B cell (primary cell): ENCODE measurements around the gene IL10RA. TPM values are rescaled to one million over a fixed set of nuclear protein-coding genes. Genes with fewer than 3 reads are reported as not detected.
"Not testable (repeated sequence)": the region's sequence is repeated elsewhere in the genome, so short reads cannot be mapped to it uniquely, and the experiment has no call there.

Source experiments
- ATAC-seq: fragments of 200-7000 bp; cut with Tn5 transposase; one replicate; pipeline ENCODE4 v1.10.0; 2021; ENCODE audit warnings: low read depth, mild to moderate bottlenecking, moderate number of reproducible peaks, moderate library complexity
- CTCF ChIA-PET: fragments of 350-600 bp; sonication (Branson Sonifier 250); formaldehyde crosslinking; loops from one replicate; lab custom pipeline; 2021; ENCODE audit warnings: antibody characterized with exemption, inconsistent platforms; lab: Charles Lee
- POLR2A ChIA-PET: fragments of 350-600 bp; sonication (Branson Sonifier 250); formaldehyde crosslinking; loops from one replicate; lab custom pipeline; 2021; ENCODE audit warnings: antibody characterized with exemption; lab: Charles Lee
- DNase-seq: peaks from one replicate; pipeline ENCODE4 v3.0.0; 2013
- H2AFZ ChIP-seq: 2 replicates; pipeline ENCODE4 v1.6.1; 2012; ENCODE audit warnings: mild to moderate bottlenecking, low read depth, low read length; ENCODE audit not compliant: insufficient read depth, poor library complexity, severe bottlenecking
- H3K27ac ChIP-seq, 2 donors: 1 replicate in 1 of 2; 2 replicates in 1 of 2; pipeline ENCODE4 v1.5.1; 2012 to 2013; ENCODE audit warnings: low read length in 2 of 2, mild to moderate bottlenecking in 2 of 2, moderate library complexity in 1 of 2
- H3K27me3 ChIP-seq, 4 experiments: fragments of 200-600 bp in 1 of 4; sonication (generic) in 1 of 4; replicated peaks in 1 of 4; 1 replicate in 2 of 4; 2 replicates in 2 of 4; pipeline versions ENCODE4 v1.6.1 to v1.7.0; 2013 to 2016; ENCODE audit warnings: low read length in 3 of 4, mild to moderate bottlenecking in 2 of 4, mixed read lengths in 1 of 4, moderate library complexity in 1 of 4; ENCODE audit not compliant: insufficient read depth in 4 of 4, control insufficient read depth in 3 of 4; ENCODE audit errors: control extremely low read depth in 1 of 4
- H3K36me3 ChIP-seq, 2 experiments: replicated peaks in 1 of 2; 1 replicate in 1 of 2; 2 replicates in 1 of 2; pipeline versions ENCODE4 v1.6.1 to v1.7.1; 2013; ENCODE audit warnings: low read length in 1 of 2; ENCODE audit not compliant: insufficient read depth in 2 of 2, control insufficient read depth in 1 of 2; ENCODE audit errors: control extremely low read depth in 1 of 2, extremely low read depth in 1 of 2
- H3K4me1 ChIP-seq, 2 donors: fragments of 200-600 bp in 1 of 2; sonication (generic) in 1 of 2; 1 replicate in 1 of 2; 2 replicates in 1 of 2; pipeline versions ENCODE4 v1.5.1 to v1.6.1; 2013 to 2017; ENCODE audit warnings: low read length in 2 of 2; ENCODE audit not compliant: control insufficient read depth in 2 of 2, insufficient read depth in 2 of 2
- H3K4me2 ChIP-seq: replicated peaks from 2 replicates; pipeline ENCODE3; 2012; ENCODE audit warnings: mild to moderate bottlenecking, low read depth, low read length; ENCODE audit not compliant: poor library complexity, severe bottlenecking
- H3K4me3 ChIP-seq, 5 experiments: fragments of 200-600 bp in 1 of 5; sonication (generic) in 1 of 5; 1 replicate in 3 of 5; 2 replicates in 2 of 5; pipeline versions ENCODE4 v1.5.1 to v1.7.0; 2011 to 2016; ENCODE audit warnings: low read length in 4 of 5, mild to moderate bottlenecking in 4 of 5, low read depth in 2 of 5, control low read depth in 1 of 5, moderate library complexity in 1 of 5; ENCODE audit not compliant: insufficient read depth in 1 of 5; ENCODE audit errors: control extremely low read depth in 1 of 5, extremely low read depth in 1 of 5
- H3K79me2 ChIP-seq: fragments of 200-600 bp; sonication (generic); one replicate; pipeline ENCODE4 v1.6.0; 2016; ENCODE audit warnings: low read length; ENCODE audit not compliant: control insufficient read depth, insufficient read depth
- H3K9ac ChIP-seq: fragments of 200-600 bp; sonication (generic); 2 replicates; pipeline ENCODE4 v1.6.1; 2017; ENCODE audit warnings: mild to moderate bottlenecking, low read length, moderate library complexity
- H3K9me3 ChIP-seq, 3 donors: one replicate each; pipeline versions ENCODE4 v1.6.1 to v1.7.1; 2013; ENCODE audit warnings: low read length in 2 of 3; ENCODE audit not compliant: control insufficient read depth in 2 of 3, insufficient read depth in 1 of 3; ENCODE audit errors: control extremely low read depth in 1 of 3
- H4K20me1 ChIP-seq: 2 replicates; pipeline ENCODE4 v1.6.0; 2012; ENCODE audit warnings: mild to moderate bottlenecking, low read length; ENCODE audit not compliant: insufficient read depth, control insufficient read depth, poor library complexity, severe bottlenecking
- H3K27ac Mint-ChIP-seq: one replicate; pipeline ENCODE4 v1.8.0; 2021; ENCODE audit warnings: mixed read lengths
- H3K27me3 Mint-ChIP-seq: one replicate; pipeline ENCODE4 v1.8.0; 2021; ENCODE audit warnings: mixed read lengths
- H3K4me1 Mint-ChIP-seq: one replicate; pipeline ENCODE4 v1.8.0; 2021; ENCODE audit warnings: mixed read lengths
- H3K4me3 Mint-ChIP-seq: one replicate; pipeline ENCODE4 v1.8.0; 2021; ENCODE audit warnings: mixed read lengths
- H3K9me3 Mint-ChIP-seq: one replicate; pipeline ENCODE4 v1.8.0; 2022; ENCODE audit warnings: mixed read lengths; ENCODE audit not compliant: insufficient read depth
- WGBS: methylation state at CpG from one replicate; pipeline ENCODE4 v1.1.5; 2013; ENCODE audit warnings: missing lambda C conversion rate; ENCODE audit not compliant: insufficient coverage; 5-methylcytosine and 5-hydroxymethylcytosine counted together
- intact Hi-C: fragments of 100-400 bp; cut with micrococcal nuclease; formaldehyde crosslinking; loops from one replicate; pipeline ENCODE4 v1.10.0; 2022
- polyA plus RNA-seq: library from polyadenylated mRNA; depleted of rRNA; stranded (reverse); fragments of >200 nt; gene quantifications from 2 replicates; pipeline ENCODE4 v1.2.3, GENCODE V29; 2012
- total RNA-seq, 2 donors: library from RNA; stranded (reverse); fragments of 120-200 nt in 1 of 2; gene quantifications; 1 replicate in 1 of 2; 2 replicates in 1 of 2; pipeline versions ENCODE4 v1.2.3 to v1.2.4, GENCODE V29; 2013 to 2022

Gene IL10RA
- total and polyA plus RNA-seq, 2 donors (not counting 1 experiment from before 2014, with no cell fraction given), result 73.3 to 417 TPM

DNA sequence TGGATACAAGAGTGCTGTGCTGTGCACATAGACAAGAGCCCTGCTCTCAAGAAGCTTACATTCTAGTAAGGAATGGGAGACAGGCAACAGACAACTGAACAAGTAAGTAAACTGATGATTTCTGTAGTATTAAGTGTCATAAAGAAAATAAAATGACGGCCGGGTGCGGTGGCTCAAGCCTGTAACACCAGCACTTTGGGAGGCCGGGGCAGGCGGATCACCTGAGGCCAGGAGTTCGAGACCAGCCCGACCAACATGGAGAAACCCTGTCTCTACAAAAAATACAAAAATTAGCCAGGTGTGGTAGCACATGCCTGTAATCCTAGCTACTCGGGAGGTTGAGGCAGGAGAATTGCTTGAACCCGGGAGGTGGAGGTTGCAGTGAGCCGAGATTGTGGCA lies 38.4 kb upstream of the IL10RA start:
- not testable (repeated sequence) for H3K4me2 ChIP-seq, H3K27me3 ChIP-seq, H2AFZ ChIP-seq, H3K79me2 ChIP-seq, H3K9me3 ChIP-seq, H4K20me1 ChIP-seq, H3K27ac Mint-ChIP-seq, ATAC-seq, H3K27ac ChIP-seq, DNase-seq, H3K4me3 Mint-ChIP-seq, H3K4me3 ChIP-seq, H3K9me3 Mint-ChIP-seq, H3K27me3 Mint-ChIP-seq, H3K36me3 ChIP-seq, H3K9ac ChIP-seq
- peaks cover 40 to 53% of the 10 kb centered on the region in 2 donors for H3K4me1 ChIP-seq
- POLR2A ChIA-PET, result interaction anchor here (0.6 to 1.3 kb wide), 6 partner anchors 28 to 103 kb away, joined by 3 to 6 read pairs (median 4); no protein-coding TSS in a partner anchor
- intact Hi-C loops, result loop anchor here (1.0 kb wide), 3 partner anchors 103 to 140 kb away; no protein-coding TSS in a partner anchor
- H3K4me1 Mint-ChIP-seq, result peaks cover 43% of the 10 kb centered on the region
- CTCF ChIA-PET, result interaction anchor here (0.6 to 15.0 kb wide), 41 partner anchors 10 to 521 kb away, joined by 3 to 495 read pairs (median 11); partner anchors contain the start of genes FXYD2 and IL10RA
- WGBS, result 100% methylated on average over 1 of the region's 10 CpGs

DNA sequence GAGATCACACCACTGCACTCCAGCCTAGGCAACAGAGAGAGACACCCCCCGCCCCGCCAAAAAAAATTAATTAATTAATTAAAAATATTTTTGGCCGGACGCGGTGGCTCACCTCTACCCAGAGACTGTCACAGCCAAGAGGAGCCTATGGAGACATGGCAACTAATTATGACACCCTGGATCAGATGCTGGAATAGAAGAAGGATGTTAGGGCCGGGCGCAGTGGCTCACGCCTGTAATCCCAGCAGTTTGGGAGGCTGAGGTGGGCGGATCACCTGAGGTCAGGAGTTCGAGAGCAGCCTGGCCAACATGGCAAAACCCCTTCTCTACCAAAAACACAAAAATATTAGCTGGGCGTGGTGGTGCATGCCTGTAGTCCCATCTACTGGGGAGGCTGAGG lies 37.7 kb upstream of the IL10RA start:
- H3K27me3 Mint-ChIP-seq, H3K9me3 ChIP-seq, H3K27ac Mint-ChIP-seq, intact Hi-C loops, H3K79me2 ChIP-seq, H4K20me1 ChIP-seq, H3K27me3 ChIP-seq, H2AFZ ChIP-seq, H3K9ac ChIP-seq, H3K4me2 ChIP-seq, H3K36me3 ChIP-seq, ATAC-seq, H3K9me3 Mint-ChIP-seq, H3K4me3 ChIP-seq, H3K27ac ChIP-seq, H3K4me3 Mint-ChIP-seq, DNase-seq: not testable (repeated sequence)
- peaks cover 47 to 60% of the 10 kb centered on the region in 2 donors for H3K4me1 ChIP-seq
- WGBS, result 100% methylated on average over 5 of the region's 11 CpGs
- peaks cover 50% of the 10 kb centered on the region for H3K4me1 Mint-ChIP-seq
- ChIA-PET CTCF (interaction anchor here (1.2 to 15.0 kb wide), 15 partner anchors 13 to 522 kb away, joined by 4 to 495 read pairs (median 45); partner anchors contain the start of gene IL10RA), POLR2A (interaction anchor here (0.6 to 4.9 kb wide), 3 partner anchors 58 to 104 kb away, joined by 5 to 47 read pairs (median 6); no protein-coding TSS in a partner anchor)
